ENCODE data around the gene ABCC4.

GRCh38 chr13:95264225-95264624, 37.0 kb downstream of the ABCC4 start:
- TF ChIP-seq MAX (IDR thresholded peaks at IDR 0.05) = no peak
- TF ChIP-seq CTCF (CRISPR knock-in tag; IDR thresholded peaks at IDR 0.05) = no peak
- TF ChIP-seq ZIK1 (CRISPR knock-in tag; IDR thresholded peaks at IDR 0.05; ENCODE audit: borderline replicate concordance, low read depth) = no peak

All from HepG2 (cell line).